Activated T-cell treated with anti-CD3 and anti-CD28 coated beads for 4 hours (primary cell): Measurements from ENCODE around the gene IFNA1.
"Not testable (repeated sequence)": the region's sequence is repeated elsewhere in the genome, so short reads cannot be mapped to it uniquely, and the experiment has no call there.

Experiments used
- DNase-seq: peaks from one replicate; pipeline ENCODE4 v3.0.0-alpha.2; 2020

The IFNA1 gene

GRCh38 chr9:21440139-21440538 is at the start of gene IFNA1:
Gene IFNA1 (plus strand): TSS chr9:21440439. CDS start chr9:21440508, 69 bp downstream.
- DNase-seq = no peak

- DNase-seq = no peak
These were observed 48.0 kb upstream of the IFNA1 start for GRCh38 chr9:21392270-21392669.

GRCh38 chr9:21395778-21396717 is 44.2 kb upstream of the IFNA1 start:
- peak; percentile 54 for DNase-seq

GRCh38 chr9:21398955-21399489 is 41.2 kb upstream of the IFNA1 start:
- no peak for DNase-seq

GRCh38 chr9:21399956-21400355 is 40.3 kb upstream of the IFNA1 start:
- no peak for DNase-seq

GRCh38 chr9:21402386-21403251 is 37.6 kb upstream of the IFNA1 start:
- no peak for DNase-seq

- DNase-seq = no peak
These were observed 36.1 kb upstream of the IFNA1 start for GRCh38 chr9:21404146-21404545.

GRCh38 chr9:21408817-21409216 is 31.4 kb upstream of the IFNA1 start, which contains the start of gene IFNA8:
Gene IFNA8 (plus strand): TSS chr9:21409117. CDS start chr9:21409177, 60 bp downstream.
- DNase-seq = no peak

GRCh38 chr9:21412107-21412506 is 28.1 kb upstream of the IFNA1 start:
- DNase-seq = no peak

- no peak for DNase-seq
These were observed 27.1 kb upstream of the IFNA1 start for GRCh38 chr9:21413151-21413550.

GRCh38 chr9:21413624-21414023 is 26.6 kb upstream of the IFNA1 start:
- DNase-seq = no peak

GRCh38 chr9:21414220-21414940 is 25.9 kb upstream of the IFNA1 start:
- DNase-seq = no peak

- DNase-seq = no peak
These were observed 24.6 kb upstream of the IFNA1 start for GRCh38 chr9:21415493-21416267.

- DNase-seq = no peak
These were observed 12.0 kb upstream of the IFNA1 start for GRCh38 chr9:21428235-21428634.

GRCh38 chr9:21429191-21429590 is 11.0 kb upstream of the IFNA1 start:
- no peak for DNase-seq

GRCh38 chr9:21432672-21433425 is 7.4 kb upstream of the IFNA1 start:
- no peak for DNase-seq

GRCh38 chr9:21434202-21435014 is 5.8 kb upstream of the IFNA1 start:
- peak; percentile 40 for DNase-seq

- DNase-seq = not testable (repeated sequence)
These were observed 5.2 kb upstream of the IFNA1 start for GRCh38 chr9:21435015-21435383.

GRCh38 chr9:21443849-21444625 is 3.8 kb downstream of the IFNA1 start:
- DNase-seq = no peak
